GM12878 (cell line): Measurements from ENCODE around the gene BAZ2A. TPM values are rescaled to one million over a fixed set of nuclear protein-coding genes. Genes with fewer than 3 reads are reported as not detected.

ENCODE experiments used
- BACH1 ChIP-seq: fragments of 450-650 bp; IDR thresholded peaks from 2 replicates; pipeline ENCODE4 v1.6.1; 2017; ENCODE audit warnings: mild to moderate bottlenecking, borderline replicate concordance
- DPF2 ChIP-seq: fragments of 450-650 bp; IDR thresholded peaks from 2 replicates; pipeline ENCODE4 v1.6.1; 2017; ENCODE audit warnings: mild to moderate bottlenecking
- ETV6 ChIP-seq, 2 experiments: fragments of 450-650 bp in 1 of 2; IDR thresholded peaks in 1 of 2; conservative IDR thresholded peaks in 1 of 2; 2 replicates each; pipeline ENCODE4 v1.6.1; 2014; ENCODE audit warnings: antibody characterized with exemption in 1 of 2, borderline replicate concordance in 1 of 2, low read depth in 1 of 2, mild to moderate bottlenecking in 1 of 2, moderate library complexity in 1 of 2
- GATAD2B ChIP-seq: fragments of 450-650 bp; conservative IDR thresholded peaks from 2 replicates; pipeline ENCODE4 v1.6.1; 2017; ENCODE audit warnings: low read depth, mild to moderate bottlenecking, moderate library complexity
- HDGF ChIP-seq: fragments of 450-650 bp; IDR thresholded peaks from 2 replicates; pipeline ENCODE4 v1.6.1; 2016; ENCODE audit warnings: antibody characterized with exemption
- KLF5 ChIP-seq: fragments of 450-650 bp; IDR thresholded peaks from 2 replicates; pipeline ENCODE4 v1.6.1; 2014; ENCODE audit warnings: mild to moderate bottlenecking; ENCODE audit not compliant: partially characterized antibody
- NFYB ChIP-seq: IDR thresholded peaks from 2 replicates; pipeline ENCODE4 v1.6.1; 2011; ENCODE audit warnings: low read depth, mild to moderate bottlenecking, low read length, improper control_type of control experiment, moderate library complexity; ENCODE audit not compliant: insufficient read depth
- PAX5 ChIP-seq: IDR thresholded peaks from 2 replicates; pipeline ENCODE4 v1.6.1; 2011; ENCODE audit warnings: low read depth, low read length, borderline replicate concordance
- RAD21 ChIP-seq: IDR thresholded peaks from 2 replicates; pipeline ENCODE4 v1.6.1; 2011; ENCODE audit warnings: mild to moderate bottlenecking, low read depth, low read length, moderate library complexity; ENCODE audit not compliant: insufficient read depth
- SMAD1 ChIP-seq: fragments of 450-650 bp; IDR thresholded peaks from 2 replicates; pipeline ENCODE4 v1.6.1; 2018; ENCODE audit warnings: mild to moderate bottlenecking, low read depth; ENCODE audit not compliant: partially characterized antibody
- SP1 ChIP-seq: IDR thresholded peaks from one replicate; pipeline ENCODE4 v1.6.1; 2011; ENCODE audit warnings: low read depth, low read length
- TCF12 ChIP-seq: IDR thresholded peaks from 2 replicates; pipeline ENCODE4 v1.6.1; 2011; ENCODE audit warnings: low read depth, mild to moderate bottlenecking, low read length
- polyA plus RNA-seq, 11 experiments: library from polyadenylated mRNA; depleted of rRNA in 4 of 11; unstranded in 6 of 11; stranded (reverse) in 5 of 11; fragments of >200 nt; fragmentation: Nextera tagmentation in 4 of 11; fragmentation: Illumina TruSeq in 1 of 11; extraction: Ambion mirVana in 4 of 11; extraction: Trizol in 1 of 11; gene quantifications; 1 replicate in 1 of 11; 2 replicates in 10 of 11; pipeline versions ENCODE4 v1.2.1 to v1.2.3, GENCODE V29; 2011 to 2016; ENCODE audit warnings: inconsistent platforms in 2 of 11, missing spikeins in 2 of 11, low read depth in 1 of 11
- total RNA-seq, 4 experiments: library from RNA; depleted of rRNA in 3 of 4; stranded (reverse); fragments of >200 nt in 3 of 4; fragmentation: Illumina TruSeq in 1 of 4; extraction: Trizol in 1 of 4; gene quantifications; 2 replicates each; pipeline versions ENCODE4 v1.2.1 to v1.2.3, GENCODE V29; 2013 to 2021
- TF ChIP-seq, protein P1 (sequence below): fragments of 450-650 bp; IDR thresholded peaks from 2 replicates; pipeline ENCODE4 v1.6.1; 2017; ENCODE audit warnings: low read depth, mild to moderate bottlenecking, moderate library complexity
- TF ChIP-seq, protein P2 (sequence below): fragments of 450-650 bp; IDR thresholded peaks from 2 replicates; pipeline ENCODE4 v1.6.1; 2017; ENCODE audit warnings: antibody characterized with exemption, mild to moderate bottlenecking, moderate library complexity
- TF ChIP-seq, protein P3 (sequence below): IDR thresholded peaks from 2 replicates; pipeline ENCODE4 v1.6.1; 2011; ENCODE audit warnings: low read depth, low read length, improper control_type of control experiment, borderline replicate concordance
- TF ChIP-seq, protein P4 (sequence below): IDR thresholded peaks from 2 replicates; pipeline ENCODE4 v1.6.1; 2012; ENCODE audit warnings: low read depth, low read length, improper control_type of control experiment
- TF ChIP-seq, protein P5 (sequence below): fragments of 450-650 bp; IDR thresholded peaks from 2 replicates; pipeline ENCODE4 v1.6.1; 2017; ENCODE audit warnings: mild to moderate bottlenecking, moderate library complexity

Gene BAZ2A
- total and polyA plus RNA-seq, 10 of the 15 experiments (the other 5 are each of a cell fraction or from before 2014, with no cell fraction given), result 4.8 to 90.2 (median 29.9) TPM

DNA sequence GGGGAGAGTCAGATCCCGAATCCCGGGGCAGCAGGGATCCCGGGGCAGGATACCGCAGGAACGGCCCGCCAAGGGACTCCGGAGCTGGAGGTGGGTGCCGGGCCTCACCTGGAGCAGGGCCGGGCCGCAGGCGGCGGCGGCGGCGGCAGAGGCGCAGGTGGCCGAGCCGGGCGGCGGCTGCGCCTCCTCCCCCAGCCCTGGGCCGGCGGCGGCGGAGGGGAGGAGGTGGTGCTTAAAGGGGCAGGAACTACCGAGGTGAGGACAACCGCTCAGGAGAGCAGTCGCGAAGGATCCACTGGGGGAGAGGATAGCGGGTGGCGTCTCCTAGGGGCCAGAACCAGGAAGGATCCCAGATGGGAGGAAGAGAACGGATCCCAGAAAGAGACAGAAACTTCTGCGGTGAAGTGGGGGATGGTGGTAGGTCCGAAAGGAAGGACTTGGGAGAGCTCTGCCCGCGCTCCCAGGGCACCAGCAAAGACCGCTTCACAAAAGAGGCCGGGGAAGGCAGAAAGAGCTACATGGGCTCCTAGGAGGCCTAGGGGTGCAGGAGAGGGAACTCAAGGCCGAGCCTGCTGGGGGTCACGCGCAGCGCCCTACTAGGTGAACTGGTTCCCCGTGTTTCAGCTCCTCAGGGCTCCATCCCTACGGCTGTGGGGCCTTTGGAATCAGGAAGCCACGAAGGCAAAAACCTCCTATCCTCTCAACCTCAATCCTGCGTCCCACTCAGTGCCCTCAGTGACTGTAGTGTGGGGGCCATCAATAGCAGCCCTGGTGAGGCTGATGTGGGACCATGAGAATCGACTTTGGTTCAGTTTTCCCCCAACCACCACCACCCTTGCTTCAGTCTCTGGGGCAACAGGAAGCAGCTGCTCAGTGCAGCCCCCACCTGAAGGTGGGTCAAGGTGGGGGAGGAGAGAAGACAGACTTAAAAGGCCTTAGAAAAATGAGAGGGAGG lies 5.0 kb upstream of the BAZ2A start (continued):
- TF ChIP-seq, protein P1, sequence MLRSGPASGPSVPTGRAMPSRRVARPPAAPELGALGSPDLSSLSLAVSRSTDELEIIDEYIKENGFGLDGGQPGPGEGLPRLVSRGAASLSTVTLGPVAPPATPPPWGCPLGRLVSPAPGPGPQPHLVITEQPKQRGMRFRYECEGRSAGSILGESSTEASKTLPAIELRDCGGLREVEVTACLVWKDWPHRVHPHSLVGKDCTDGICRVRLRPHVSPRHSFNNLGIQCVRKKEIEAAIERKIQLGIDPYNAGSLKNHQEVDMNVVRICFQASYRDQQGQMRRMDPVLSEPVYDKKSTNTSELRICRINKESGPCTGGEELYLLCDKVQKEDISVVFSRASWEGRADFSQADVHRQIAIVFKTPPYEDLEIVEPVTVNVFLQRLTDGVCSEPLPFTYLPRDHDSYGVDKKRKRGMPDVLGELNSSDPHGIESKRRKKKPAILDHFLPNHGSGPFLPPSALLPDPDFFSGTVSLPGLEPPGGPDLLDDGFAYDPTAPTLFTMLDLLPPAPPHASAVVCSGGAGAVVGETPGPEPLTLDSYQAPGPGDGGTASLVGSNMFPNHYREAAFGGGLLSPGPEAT, result peak; percentile 65
- TF ChIP-seq SP1 (peak; percentile 37), ETV6 (conservative IDR thresholded peaks at IDR 0.05 in 1 of 2, IDR thresholded peaks at IDR 0.05 in 1 of 2; ENCODE audit: borderline replicate concordance in 1 of 2, low read depth in 1 of 2) (0 out of 4 replicates have a peak, but pooled peaks of 1 of the 2 experiments have one; percentile 16), HDGF (peak; percentile 51; the same call in 1 of the 2 replicates), RAD21 (0 out of 2 replicates have a peak, but pooled peaks have one; percentile 15), TCF12 (peak; percentile 55; the same call in 1 of the 2 replicates), KLF5 (no peak), BACH1 (no peak), GATAD2B (peak; percentile 57; the same call in 1 of the 2 replicates), PAX5 (0 out of 2 replicates have a peak, but pooled peaks have one; percentile 35), DPF2 (peak; percentile 44; the same call in 1 of the 2 replicates), NFYB (no peak), SMAD1 (no peak)
- TF ChIP-seq, protein P2, sequence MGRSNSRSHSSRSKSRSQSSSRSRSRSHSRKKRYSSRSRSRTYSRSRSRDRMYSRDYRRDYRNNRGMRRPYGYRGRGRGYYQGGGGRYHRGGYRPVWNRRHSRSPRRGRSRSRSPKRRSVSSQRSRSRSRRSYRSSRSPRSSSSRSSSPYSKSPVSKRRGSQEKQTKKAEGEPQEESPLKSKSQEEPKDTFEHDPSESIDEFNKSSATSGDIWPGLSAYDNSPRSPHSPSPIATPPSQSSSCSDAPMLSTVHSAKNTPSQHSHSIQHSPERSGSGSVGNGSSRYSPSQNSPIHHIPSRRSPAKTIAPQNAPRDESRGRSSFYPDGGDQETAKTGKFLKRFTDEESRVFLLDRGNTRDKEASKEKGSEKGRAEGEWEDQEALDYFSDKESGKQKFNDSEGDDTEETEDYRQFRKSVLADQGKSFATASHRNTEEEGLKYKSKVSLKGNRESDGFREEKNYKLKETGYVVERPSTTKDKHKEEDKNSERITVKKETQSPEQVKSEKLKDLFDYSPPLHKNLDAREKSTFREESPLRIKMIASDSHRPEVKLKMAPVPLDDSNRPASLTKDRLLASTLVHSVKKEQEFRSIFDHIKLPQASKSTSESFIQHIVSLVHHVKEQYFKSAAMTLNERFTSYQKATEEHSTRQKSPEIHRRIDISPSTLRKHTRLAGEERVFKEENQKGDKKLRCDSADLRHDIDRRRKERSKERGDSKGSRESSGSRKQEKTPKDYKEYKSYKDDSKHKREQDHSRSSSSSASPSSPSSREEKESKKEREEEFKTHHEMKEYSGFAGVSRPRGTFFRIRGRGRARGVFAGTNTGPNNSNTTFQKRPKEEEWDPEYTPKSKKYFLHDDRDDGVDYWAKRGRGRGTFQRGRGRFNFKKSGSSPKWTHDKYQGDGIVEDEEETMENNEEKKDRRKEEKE, result no peak
- TF ChIP-seq, protein P3, sequence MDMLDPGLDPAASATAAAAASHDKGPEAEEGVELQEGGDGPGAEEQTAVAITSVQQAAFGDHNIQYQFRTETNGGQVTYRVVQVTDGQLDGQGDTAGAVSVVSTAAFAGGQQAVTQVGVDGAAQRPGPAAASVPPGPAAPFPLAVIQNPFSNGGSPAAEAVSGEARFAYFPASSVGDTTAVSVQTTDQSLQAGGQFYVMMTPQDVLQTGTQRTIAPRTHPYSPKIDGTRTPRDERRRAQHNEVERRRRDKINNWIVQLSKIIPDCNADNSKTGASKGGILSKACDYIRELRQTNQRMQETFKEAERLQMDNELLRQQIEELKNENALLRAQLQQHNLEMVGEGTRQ, result no peak
- TF ChIP-seq, protein P4, sequence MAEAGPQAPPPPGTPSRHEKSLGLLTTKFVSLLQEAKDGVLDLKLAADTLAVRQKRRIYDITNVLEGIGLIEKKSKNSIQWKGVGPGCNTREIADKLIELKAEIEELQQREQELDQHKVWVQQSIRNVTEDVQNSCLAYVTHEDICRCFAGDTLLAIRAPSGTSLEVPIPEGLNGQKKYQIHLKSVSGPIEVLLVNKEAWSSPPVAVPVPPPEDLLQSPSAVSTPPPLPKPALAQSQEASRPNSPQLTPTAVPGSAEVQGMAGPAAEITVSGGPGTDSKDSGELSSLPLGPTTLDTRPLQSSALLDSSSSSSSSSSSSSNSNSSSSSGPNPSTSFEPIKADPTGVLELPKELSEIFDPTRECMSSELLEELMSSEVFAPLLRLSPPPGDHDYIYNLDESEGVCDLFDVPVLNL, result no peak
- TF ChIP-seq, protein P5, sequence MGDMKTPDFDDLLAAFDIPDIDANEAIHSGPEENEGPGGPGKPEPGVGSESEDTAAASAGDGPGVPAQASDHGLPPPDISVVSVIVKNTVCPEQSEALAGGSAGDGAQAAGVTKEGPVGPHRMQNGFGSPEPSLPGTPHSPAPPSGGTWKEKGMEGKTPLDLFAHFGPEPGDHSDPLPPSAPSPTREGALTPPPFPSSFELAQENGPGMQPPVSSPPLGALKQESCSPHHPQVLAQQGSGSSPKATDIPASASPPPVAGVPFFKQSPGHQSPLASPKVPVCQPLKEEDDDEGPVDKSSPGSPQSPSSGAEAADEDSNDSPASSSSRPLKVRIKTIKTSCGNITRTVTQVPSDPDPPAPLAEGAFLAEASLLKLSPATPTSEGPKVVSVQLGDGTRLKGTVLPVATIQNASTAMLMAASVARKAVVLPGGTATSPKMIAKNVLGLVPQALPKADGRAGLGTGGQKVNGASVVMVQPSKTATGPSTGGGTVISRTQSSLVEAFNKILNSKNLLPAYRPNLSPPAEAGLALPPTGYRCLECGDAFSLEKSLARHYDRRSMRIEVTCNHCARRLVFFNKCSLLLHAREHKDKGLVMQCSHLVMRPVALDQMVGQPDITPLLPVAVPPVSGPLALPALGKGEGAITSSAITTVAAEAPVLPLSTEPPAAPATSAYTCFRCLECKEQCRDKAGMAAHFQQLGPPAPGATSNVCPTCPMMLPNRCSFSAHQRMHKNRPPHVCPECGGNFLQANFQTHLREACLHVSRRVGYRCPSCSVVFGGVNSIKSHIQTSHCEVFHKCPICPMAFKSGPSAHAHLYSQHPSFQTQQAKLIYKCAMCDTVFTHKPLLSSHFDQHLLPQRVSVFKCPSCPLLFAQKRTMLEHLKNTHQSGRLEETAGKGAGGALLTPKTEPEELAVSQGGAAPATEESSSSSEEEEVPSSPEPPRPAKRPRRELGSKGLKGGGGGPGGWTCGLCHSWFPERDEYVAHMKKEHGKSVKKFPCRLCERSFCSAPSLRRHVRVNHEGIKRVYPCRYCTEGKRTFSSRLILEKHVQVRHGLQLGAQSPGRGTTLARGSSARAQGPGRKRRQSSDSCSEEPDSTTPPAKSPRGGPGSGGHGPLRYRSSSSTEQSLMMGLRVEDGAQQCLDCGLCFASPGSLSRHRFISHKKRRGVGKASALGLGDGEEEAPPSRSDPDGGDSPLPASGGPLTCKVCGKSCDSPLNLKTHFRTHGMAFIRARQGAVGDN, result peak; percentile 33; the same call in 1 of the 2 replicates
